ENCODE data around the gene EGR4. TPM values are rescaled to one million over a fixed set of nuclear protein-coding genes. Genes with fewer than 3 reads are reported as not detected.

The EGR4 gene
- total RNA-seq, 4 donors from 2014 or later: not detected

- no peak overlapping the region for H3K4me3 ChIP-seq (ENCODE audit: low read depth, poor library complexity, severe bottlenecking)
- TF ChIP-seq POLR2A (IDR thresholded peaks at IDR 0.05) (no peak), CTCF (IDR thresholded peaks at IDR 0.05) (no peak)
- no peak for DNase-seq (ENCODE audit: low spot score in 2 of 2)
- intact Hi-C loops (cut with DNase I; ENCODE audit: low total_unique reads): no loop called here
These were observed 40.2 kb upstream of the EGR4 start for GRCh38 chr2:73333564-73333963.

GRCh38 chr2:73324126-73324725 lies 30.9 kb upstream of the EGR4 start:
- no peak for DNase-seq (ENCODE audit: low spot score in 2 of 2)
- intact Hi-C loops (cut with DNase I; ENCODE audit: low total_unique reads): no loop called here
- no peak for TF ChIP-seq CTCF (IDR thresholded peaks at IDR 0.05)
- no peak for TF ChIP-seq POLR2A (IDR thresholded peaks at IDR 0.05)
- H3K4me3 ChIP-seq (ENCODE audit: low read depth, poor library complexity, severe bottlenecking): no peak overlapping the region
- WGBS, 2 donors: 12 to 14% methylated on average over 13 of the region's 13 CpGs

GRCh38 chr2:73323551-73323950 lies 30.2 kb upstream of the EGR4 start:
- DNase-seq (ENCODE audit: low spot score in 2 of 2): no peak
- TF ChIP-seq CTCF (IDR thresholded peaks at IDR 0.05) (no peak), POLR2A (IDR thresholded peaks at IDR 0.05) (no peak)
- intact Hi-C loops (cut with DNase I; ENCODE audit: low total_unique reads): no loop called here
- 68 to 72% methylated on average over 5 of the region's 5 CpGs for WGBS, 2 donors
- H3K4me3 ChIP-seq (ENCODE audit: low read depth, poor library complexity, severe bottlenecking): no peak overlapping the region

GRCh38 chr2:73314441-73314840 lies 21.1 kb upstream of the EGR4 start:
- WGBS, 2 donors: 90 to 95% methylated on average over 2 of the region's 2 CpGs
- no peak for TF ChIP-seq POLR2A (IDR thresholded peaks at IDR 0.05)
- no peak for TF ChIP-seq CTCF (IDR thresholded peaks at IDR 0.05)
- no peak for DNase-seq (ENCODE audit: low spot score in 2 of 2)
- H3K4me3 ChIP-seq (ENCODE audit: low read depth, poor library complexity, severe bottlenecking): no peak overlapping the region
- intact Hi-C loops (cut with DNase I; ENCODE audit: low total_unique reads): no loop called here

GRCh38 chr2:73307720-73308119 lies 14.4 kb upstream of the EGR4 start:
- DNase-seq (ENCODE audit: low spot score in 2 of 2): no peak
- intact Hi-C loops (cut with DNase I; ENCODE audit: low total_unique reads): no loop called here
- H3K4me3 ChIP-seq (ENCODE audit: low read depth, poor library complexity, severe bottlenecking): no peak overlapping the region

More at GRCh38 chr2:73307720-73308119, 14.4 kb upstream of the EGR4 start:
- WGBS, 2 donors: 66 to 72% methylated on average over 9 of the region's 9 CpGs
- TF ChIP-seq POLR2A (IDR thresholded peaks at IDR 0.05) (no peak), CTCF (IDR thresholded peaks at IDR 0.05) (no peak)

All from lower leg skin (tissue), 4 donors.